ENCODE measurements around the gene OR10A4.
"Not testable (repeated sequence)": the region's sequence is repeated elsewhere in the genome, so short reads cannot be mapped to it uniquely, and the experiment has no call there.

DNA sequence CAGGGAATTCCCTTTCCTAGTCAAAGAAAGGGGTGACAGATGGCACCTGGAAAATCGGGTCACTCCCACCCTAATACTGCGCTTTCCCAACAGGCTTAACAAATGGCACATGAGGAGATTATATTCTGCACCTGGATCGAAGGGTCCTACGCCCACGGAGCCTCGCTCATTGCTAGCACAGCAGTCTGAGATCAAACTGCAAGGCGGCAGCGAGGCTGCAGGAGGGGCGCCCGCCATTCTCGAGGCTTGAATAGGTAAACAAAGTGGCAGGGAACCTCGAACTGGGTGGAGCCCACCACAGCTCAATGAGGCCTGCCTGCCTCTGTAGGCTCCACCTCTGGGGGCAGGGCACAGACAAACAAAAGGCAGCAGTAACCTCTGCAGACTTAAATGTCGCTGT, 28.4 kb downstream of the OR10A4 start:
- TF ChIP-seq, protein P1, sequence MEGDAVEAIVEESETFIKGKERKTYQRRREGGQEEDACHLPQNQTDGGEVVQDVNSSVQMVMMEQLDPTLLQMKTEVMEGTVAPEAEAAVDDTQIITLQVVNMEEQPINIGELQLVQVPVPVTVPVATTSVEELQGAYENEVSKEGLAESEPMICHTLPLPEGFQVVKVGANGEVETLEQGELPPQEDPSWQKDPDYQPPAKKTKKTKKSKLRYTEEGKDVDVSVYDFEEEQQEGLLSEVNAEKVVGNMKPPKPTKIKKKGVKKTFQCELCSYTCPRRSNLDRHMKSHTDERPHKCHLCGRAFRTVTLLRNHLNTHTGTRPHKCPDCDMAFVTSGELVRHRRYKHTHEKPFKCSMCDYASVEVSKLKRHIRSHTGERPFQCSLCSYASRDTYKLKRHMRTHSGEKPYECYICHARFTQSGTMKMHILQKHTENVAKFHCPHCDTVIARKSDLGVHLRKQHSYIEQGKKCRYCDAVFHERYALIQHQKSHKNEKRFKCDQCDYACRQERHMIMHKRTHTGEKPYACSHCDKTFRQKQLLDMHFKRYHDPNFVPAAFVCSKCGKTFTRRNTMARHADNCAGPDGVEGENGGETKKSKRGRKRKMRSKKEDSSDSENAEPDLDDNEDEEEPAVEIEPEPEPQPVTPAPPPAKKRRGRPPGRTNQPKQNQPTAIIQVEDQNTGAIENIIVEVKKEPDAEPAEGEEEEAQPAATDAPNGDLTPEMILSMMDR (IDR thresholded peaks at IDR 0.05): not testable (repeated sequence)
- TF ChIP-seq POLR2A (IDR thresholded peaks at IDR 0.05): not testable (repeated sequence)
